ENCODE measurements around the gene CYP2C19.

DNA sequence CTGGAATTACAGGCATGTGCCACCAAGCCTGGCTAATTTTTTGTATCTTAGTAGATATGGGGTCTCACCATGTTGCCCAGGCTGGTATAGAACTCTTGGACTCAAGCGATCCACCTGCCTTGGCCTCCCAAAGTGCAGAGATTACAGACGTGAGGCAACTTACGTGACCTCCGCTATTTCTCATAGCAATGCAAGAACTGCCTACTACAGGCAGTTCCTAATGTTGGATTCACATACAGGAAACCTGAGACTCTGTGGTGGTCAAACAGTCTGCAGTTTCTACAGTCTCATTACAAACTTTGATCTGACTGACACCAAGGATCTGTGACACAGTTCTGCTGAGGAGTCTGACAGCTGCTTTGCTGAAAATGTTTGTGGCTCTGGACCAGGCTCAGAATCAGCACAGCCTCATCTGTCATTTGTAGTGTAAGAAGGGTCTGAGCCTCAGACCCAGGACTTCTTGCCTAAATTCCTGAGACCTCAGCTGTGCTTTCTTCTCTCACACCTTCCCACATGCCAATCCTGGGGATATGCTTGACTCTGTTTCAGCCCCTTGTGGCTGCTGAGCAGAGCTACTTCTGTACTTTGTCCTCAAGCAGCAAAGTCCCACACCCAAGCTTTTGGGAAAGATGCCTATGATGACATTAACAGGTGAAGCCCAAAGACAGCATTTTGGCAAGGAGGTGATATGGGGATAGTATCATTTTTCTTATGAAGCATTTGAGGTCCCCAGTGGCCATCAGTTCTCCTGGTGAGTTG, 128.0 kb downstream of the CYP2C19 start:
- TF ChIP-seq, protein P1, sequence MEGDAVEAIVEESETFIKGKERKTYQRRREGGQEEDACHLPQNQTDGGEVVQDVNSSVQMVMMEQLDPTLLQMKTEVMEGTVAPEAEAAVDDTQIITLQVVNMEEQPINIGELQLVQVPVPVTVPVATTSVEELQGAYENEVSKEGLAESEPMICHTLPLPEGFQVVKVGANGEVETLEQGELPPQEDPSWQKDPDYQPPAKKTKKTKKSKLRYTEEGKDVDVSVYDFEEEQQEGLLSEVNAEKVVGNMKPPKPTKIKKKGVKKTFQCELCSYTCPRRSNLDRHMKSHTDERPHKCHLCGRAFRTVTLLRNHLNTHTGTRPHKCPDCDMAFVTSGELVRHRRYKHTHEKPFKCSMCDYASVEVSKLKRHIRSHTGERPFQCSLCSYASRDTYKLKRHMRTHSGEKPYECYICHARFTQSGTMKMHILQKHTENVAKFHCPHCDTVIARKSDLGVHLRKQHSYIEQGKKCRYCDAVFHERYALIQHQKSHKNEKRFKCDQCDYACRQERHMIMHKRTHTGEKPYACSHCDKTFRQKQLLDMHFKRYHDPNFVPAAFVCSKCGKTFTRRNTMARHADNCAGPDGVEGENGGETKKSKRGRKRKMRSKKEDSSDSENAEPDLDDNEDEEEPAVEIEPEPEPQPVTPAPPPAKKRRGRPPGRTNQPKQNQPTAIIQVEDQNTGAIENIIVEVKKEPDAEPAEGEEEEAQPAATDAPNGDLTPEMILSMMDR (IDR thresholded peaks at IDR 0.05): no peak
- TF ChIP-seq POLR2A (IDR thresholded peaks at IDR 0.05): no peak

Data from lower leg skin (tissue), 3 donors.